WTC11 (cell line): Measurements from ENCODE around the gene LRRC74B. TPM values are rescaled to one million over a fixed set of nuclear protein-coding genes. Genes with fewer than 3 reads are reported as not detected.
"Not testable (repeated sequence)": the region's sequence is repeated elsewhere in the genome, so short reads cannot be mapped to it uniquely, and the experiment has no call there.

Experiments used
- ATAC-seq: fragments of 200-7000 bp; cut with Tn5 transposase; 2 replicates; pipeline ENCODE4 v1.10.0; 2021; ENCODE audit warnings: mild to moderate bottlenecking, moderate library complexity
- CTCF ChIA-PET: fragments of 300-600 bp; sonication (Branson Sonifier 250); formaldehyde crosslinking; loops from one replicate; lab custom pipeline; 2021; ENCODE audit warnings: antibody characterized with exemption; lab: Charles Lee
- POLR2A ChIA-PET: fragments of 350-600 bp; sonication (Branson Sonifier 250); formaldehyde crosslinking; loops from one replicate; lab custom pipeline; 2021; ENCODE audit warnings: antibody characterized with exemption; lab: Charles Lee
- DNase-seq: peaks from one replicate; pipeline ENCODE4 v3.0.0; 2021; ENCODE audit warnings: low spot score
- H3K27ac Mint-ChIP-seq: 2 replicates; pipeline ENCODE4 v1.8.0; 2021; ENCODE audit warnings: mixed read lengths
- H3K27me3 Mint-ChIP-seq: 2 replicates; pipeline ENCODE4 v1.8.0; 2021; ENCODE audit warnings: low read depth, mild to moderate bottlenecking, moderate library complexity, mixed read lengths
- H3K36me3 Mint-ChIP-seq: 2 replicates; pipeline ENCODE4 v1.8.0; 2021; ENCODE audit warnings: mixed read lengths
- H3K4me1 Mint-ChIP-seq: 2 replicates; pipeline ENCODE4 v1.8.0; 2022; ENCODE audit warnings: mixed read lengths
- H3K4me3 Mint-ChIP-seq: 2 replicates; pipeline ENCODE4 v1.8.0; 2021; ENCODE audit warnings: mild to moderate bottlenecking, moderate library complexity, mixed read lengths
- H3K9me3 Mint-ChIP-seq: 2 replicates; pipeline ENCODE4 v1.8.0; 2021; ENCODE audit warnings: mixed read lengths
- CREB1 ChIP-seq: sonication (generic); formaldehyde crosslinking; IDR thresholded peaks from 2 replicates; pipeline ENCODE4 v1.8.0; 2023; ENCODE audit warnings: mild to moderate bottlenecking, missing genetic modification reagents
- CREM ChIP-seq: sonication (generic); formaldehyde crosslinking; IDR thresholded peaks from 2 replicates; pipeline ENCODE4 v1.8.1; 2022; ENCODE audit warnings: mild to moderate bottlenecking, missing genetic modification reagents, moderate library complexity
- ELF4 ChIP-seq: sonication (generic); formaldehyde crosslinking; IDR thresholded peaks from 2 replicates; pipeline ENCODE4 v1.8.1; 2022; ENCODE audit warnings: low read depth, mild to moderate bottlenecking, moderate library complexity, missing genetic modification reagents
- ESRRA ChIP-seq: sonication (generic); formaldehyde crosslinking; IDR thresholded peaks from 2 replicates; pipeline ENCODE4 v1.8.1; 2022; ENCODE audit warnings: mild to moderate bottlenecking, missing genetic modification reagents, borderline replicate concordance
- GRHL2 ChIP-seq: fragments of 250-450 bp; sonication (Bioruptor Pico); IDR thresholded peaks from 2 replicates; pipeline ENCODE4 v1.8.0; 2022; ENCODE audit warnings: mild to moderate bottlenecking, moderate library complexity; ENCODE audit not compliant: insufficient replicate concordance, severe bottlenecking
- GTF2I ChIP-seq: fragments of 250-450 bp; sonication (Bioruptor Pico); conservative IDR thresholded peaks from 2 replicates; pipeline ENCODE4 v1.4.0; 2021; ENCODE audit warnings: mild to moderate bottlenecking
- RORB ChIP-seq: fragments of 250-450 bp; sonication (Bioruptor Pico); IDR thresholded peaks from 2 replicates; pipeline ENCODE4 v1.9.0; 2021; ENCODE audit warnings: mild to moderate bottlenecking
- SOX15 ChIP-seq: fragments of 250-450 bp; sonication (Bioruptor Pico); IDR thresholded peaks from 2 replicates; pipeline ENCODE4 v1.9.0; 2021; ENCODE audit warnings: mild to moderate bottlenecking
- ZNF138 ChIP-seq: sonication (generic); formaldehyde crosslinking; conservative IDR thresholded peaks from 2 replicates; pipeline ENCODE4 v1.8.1; 2022; ENCODE audit warnings: mild to moderate bottlenecking, moderate library complexity, missing genetic modification reagents
- ZNF232 ChIP-seq: sonication (generic); formaldehyde crosslinking; IDR thresholded peaks from 2 replicates; pipeline ENCODE4 v1.8.0; 2022; ENCODE audit warnings: mild to moderate bottlenecking, missing genetic modification reagents
- ZNF317 ChIP-seq: sonication (generic); formaldehyde crosslinking; IDR thresholded peaks from 2 replicates; pipeline ENCODE4 v1.8.1; 2023; ENCODE audit warnings: low read depth, mild to moderate bottlenecking, moderate library complexity, missing genetic modification reagents, borderline replicate concordance
- ZNF423 ChIP-seq: fragments of 250-450 bp; sonication (Bioruptor Pico); IDR thresholded peaks from 2 replicates; pipeline ENCODE4 v2.1.2; 2022; ENCODE audit warnings: mild to moderate bottlenecking, moderate library complexity
- ZNF671 ChIP-seq: fragments of 250-450 bp; sonication (Bioruptor Pico); IDR thresholded peaks from 2 replicates; pipeline ENCODE4 v1.8.0; 2021; ENCODE audit warnings: mild to moderate bottlenecking
- total RNA-seq: library from RNA; stranded (reverse); gene quantifications from 3 replicates; pipeline ENCODE4 v1.2.3, GENCODE V29; 2021
- TF ChIP-seq, protein P1 (sequence below): sonication (generic); formaldehyde crosslinking; IDR thresholded peaks from 2 replicates; pipeline ENCODE4 v1.8.1; 2022; ENCODE audit warnings: low read depth, mild to moderate bottlenecking, moderate library complexity, missing genetic modification reagents, borderline replicate concordance
- TF ChIP-seq, protein P2 (sequence below): sonication (generic); formaldehyde crosslinking; IDR thresholded peaks from 2 replicates; pipeline ENCODE4 v1.8.1; 2022; ENCODE audit warnings: mild to moderate bottlenecking, missing genetic modification reagents, moderate library complexity, borderline replicate concordance
- TF ChIP-seq, protein P3 (sequence below): sonication (generic); formaldehyde crosslinking; IDR thresholded peaks from 2 replicates; pipeline ENCODE4 v1.8.0; 2022; ENCODE audit warnings: missing genetic modification reagents
- TF ChIP-seq, protein P4 (sequence below): fragments of 250-450 bp; sonication (Bioruptor Pico); IDR thresholded peaks from 2 replicates; pipeline ENCODE4 v1.9.0; 2021; ENCODE audit warnings: mild to moderate bottlenecking
- TF ChIP-seq, protein P5 (sequence below): sonication (generic); formaldehyde crosslinking; conservative IDR thresholded peaks from 2 replicates; pipeline ENCODE4 v1.8.1; 2023; ENCODE audit warnings: mild to moderate bottlenecking, low read depth, missing genetic modification reagents, moderate library complexity

The LRRC74B gene
- total RNA-seq, 1 experiment from 2014 or later = not detected

DNA sequence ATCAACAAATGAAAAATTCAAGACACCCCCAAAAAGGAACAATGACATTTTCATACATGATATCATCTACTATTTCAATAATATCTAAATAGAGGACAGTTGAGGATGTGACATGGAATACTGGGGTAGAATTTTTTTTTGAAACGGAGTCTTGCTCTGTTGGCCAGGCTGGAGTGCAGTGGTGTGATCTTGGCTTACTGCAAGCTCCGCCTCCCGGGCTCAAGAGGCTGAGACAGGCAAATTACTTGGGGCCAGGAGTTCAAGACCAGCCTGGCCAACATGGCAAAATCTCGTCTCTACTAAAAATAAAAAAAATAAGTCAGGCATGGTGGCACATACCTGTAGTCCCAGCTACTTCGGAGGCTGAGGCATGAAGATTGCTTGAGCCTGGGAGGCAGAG is 41.4 kb downstream of the LRRC74B start (continued):
- TF ChIP-seq, protein P1, sequence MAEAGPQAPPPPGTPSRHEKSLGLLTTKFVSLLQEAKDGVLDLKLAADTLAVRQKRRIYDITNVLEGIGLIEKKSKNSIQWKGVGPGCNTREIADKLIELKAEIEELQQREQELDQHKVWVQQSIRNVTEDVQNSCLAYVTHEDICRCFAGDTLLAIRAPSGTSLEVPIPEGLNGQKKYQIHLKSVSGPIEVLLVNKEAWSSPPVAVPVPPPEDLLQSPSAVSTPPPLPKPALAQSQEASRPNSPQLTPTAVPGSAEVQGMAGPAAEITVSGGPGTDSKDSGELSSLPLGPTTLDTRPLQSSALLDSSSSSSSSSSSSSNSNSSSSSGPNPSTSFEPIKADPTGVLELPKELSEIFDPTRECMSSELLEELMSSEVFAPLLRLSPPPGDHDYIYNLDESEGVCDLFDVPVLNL (CRISPR knock-in tag) = no peak
- no peak for TF ChIP-seq ZNF232 (CRISPR knock-in tag)
- TF ChIP-seq ZNF671 (CRISPR knock-in tag) = no peak
- TF ChIP-seq, protein P2, sequence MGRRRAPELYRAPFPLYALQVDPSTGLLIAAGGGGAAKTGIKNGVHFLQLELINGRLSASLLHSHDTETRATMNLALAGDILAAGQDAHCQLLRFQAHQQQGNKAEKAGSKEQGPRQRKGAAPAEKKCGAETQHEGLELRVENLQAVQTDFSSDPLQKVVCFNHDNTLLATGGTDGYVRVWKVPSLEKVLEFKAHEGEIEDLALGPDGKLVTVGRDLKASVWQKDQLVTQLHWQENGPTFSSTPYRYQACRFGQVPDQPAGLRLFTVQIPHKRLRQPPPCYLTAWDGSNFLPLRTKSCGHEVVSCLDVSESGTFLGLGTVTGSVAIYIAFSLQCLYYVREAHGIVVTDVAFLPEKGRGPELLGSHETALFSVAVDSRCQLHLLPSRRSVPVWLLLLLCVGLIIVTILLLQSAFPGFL (CRISPR knock-in tag) = no peak
- no peak for TF ChIP-seq CREM (CRISPR knock-in tag)
- no peak for TF ChIP-seq GRHL2 (CRISPR knock-in tag)
- no peak for TF ChIP-seq ZNF317
- no peak for TF ChIP-seq RORB
- TF ChIP-seq, protein P3, sequence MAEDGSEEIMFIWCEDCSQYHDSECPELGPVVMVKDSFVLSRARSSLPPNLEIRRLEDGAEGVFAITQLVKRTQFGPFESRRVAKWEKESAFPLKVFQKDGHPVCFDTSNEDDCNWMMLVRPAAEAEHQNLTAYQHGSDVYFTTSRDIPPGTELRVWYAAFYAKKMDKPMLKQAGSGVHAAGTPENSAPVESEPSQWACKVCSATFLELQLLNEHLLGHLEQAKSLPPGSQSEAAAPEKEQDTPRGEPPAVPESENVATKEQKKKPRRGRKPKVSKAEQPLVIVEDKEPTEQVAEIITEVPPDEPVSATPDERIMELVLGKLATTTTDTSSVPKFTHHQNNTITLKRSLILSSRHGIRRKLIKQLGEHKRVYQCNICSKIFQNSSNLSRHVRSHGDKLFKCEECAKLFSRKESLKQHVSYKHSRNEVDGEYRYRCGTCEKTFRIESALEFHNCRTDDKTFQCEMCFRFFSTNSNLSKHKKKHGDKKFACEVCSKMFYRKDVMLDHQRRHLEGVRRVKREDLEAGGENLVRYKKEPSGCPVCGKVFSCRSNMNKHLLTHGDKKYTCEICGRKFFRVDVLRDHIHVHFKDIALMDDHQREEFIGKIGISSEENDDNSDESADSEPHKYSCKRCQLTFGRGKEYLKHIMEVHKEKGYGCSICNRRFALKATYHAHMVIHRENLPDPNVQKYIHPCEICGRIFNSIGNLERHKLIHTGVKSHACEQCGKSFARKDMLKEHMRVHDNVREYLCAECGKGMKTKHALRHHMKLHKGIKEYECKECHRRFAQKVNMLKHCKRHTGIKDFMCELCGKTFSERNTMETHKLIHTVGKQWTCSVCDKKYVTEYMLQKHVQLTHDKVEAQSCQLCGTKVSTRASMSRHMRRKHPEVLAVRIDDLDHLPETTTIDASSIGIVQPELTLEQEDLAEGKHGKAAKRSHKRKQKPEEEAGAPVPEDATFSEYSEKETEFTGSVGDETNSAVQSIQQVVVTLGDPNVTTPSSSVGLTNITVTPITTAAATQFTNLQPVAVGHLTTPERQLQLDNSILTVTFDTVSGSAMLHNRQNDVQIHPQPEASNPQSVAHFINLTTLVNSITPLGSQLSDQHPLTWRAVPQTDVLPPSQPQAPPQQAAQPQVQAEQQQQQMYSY (CRISPR knock-in tag) = no peak
- no peak for TF ChIP-seq ZNF423
- no peak for TF ChIP-seq GTF2I (CRISPR knock-in tag)

DNA sequence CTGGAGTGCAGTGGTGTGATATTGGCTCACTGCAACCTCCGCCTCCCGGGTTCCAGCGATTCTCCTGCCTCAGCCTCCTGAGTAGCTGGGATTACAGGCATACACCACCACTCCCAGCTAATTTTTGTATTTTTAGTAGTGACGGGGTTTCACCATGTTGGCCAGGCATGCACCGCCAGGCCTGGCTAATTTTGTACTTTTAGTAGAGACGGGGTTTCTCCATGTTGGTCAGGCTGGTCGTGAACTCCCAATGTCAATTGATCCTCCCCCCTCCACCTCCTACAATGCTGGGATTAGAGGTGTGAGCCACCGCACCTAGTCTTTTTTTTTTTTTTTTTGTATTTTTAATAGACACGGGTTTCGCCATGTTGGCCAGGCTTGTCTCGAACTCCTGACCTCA is 42.2 kb downstream of the LRRC74B start:
- ATAC-seq, POLR2A ChIA-PET, H3K27ac Mint-ChIP-seq: not testable (repeated sequence)

DNA sequence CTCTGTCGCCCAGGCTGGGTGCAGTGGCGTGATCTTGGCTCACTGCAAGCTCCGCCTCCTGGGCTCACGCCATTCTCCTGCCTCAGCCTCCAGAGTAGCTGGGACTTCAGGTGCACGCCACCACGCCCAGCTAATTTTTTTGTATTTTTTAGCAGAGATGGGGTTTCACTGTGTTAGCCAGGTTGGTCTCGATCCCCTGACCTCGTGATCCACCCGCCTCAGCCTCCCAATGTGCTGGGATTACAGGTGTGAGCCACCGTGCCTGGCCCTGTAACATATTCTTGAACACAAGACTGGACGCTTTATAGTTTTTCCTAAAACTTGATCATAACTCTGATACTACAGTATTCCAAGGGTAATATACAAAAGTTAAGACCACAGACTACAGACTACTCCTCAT is 45.5 kb downstream of the LRRC74B start:
- H3K36me3 Mint-ChIP-seq, H3K4me3 Mint-ChIP-seq, H3K9me3 Mint-ChIP-seq, DNase-seq, H3K4me1 Mint-ChIP-seq, H3K27me3 Mint-ChIP-seq, H3K27ac Mint-ChIP-seq, ATAC-seq, POLR2A ChIA-PET: not testable (repeated sequence)
- CTCF ChIA-PET = interaction anchor here (5.4 kb wide), 1 partner anchor 11 kb away, joined by 27 read pairs; no protein-coding TSS in a partner anchor

More for the DNA sequence above, 42.2 kb downstream of the LRRC74B start:
- H3K4me3 Mint-ChIP-seq, H3K36me3 Mint-ChIP-seq, DNase-seq, H3K4me1 Mint-ChIP-seq, H3K9me3 Mint-ChIP-seq, H3K27me3 Mint-ChIP-seq: not testable (repeated sequence)
- CTCF ChIA-PET = interaction anchor here (0.7 to 5.4 kb wide), 3 partner anchors 15 to 67 kb away, joined by 3 to 27 read pairs (median 3); no protein-coding TSS in a partner anchor

DNA sequence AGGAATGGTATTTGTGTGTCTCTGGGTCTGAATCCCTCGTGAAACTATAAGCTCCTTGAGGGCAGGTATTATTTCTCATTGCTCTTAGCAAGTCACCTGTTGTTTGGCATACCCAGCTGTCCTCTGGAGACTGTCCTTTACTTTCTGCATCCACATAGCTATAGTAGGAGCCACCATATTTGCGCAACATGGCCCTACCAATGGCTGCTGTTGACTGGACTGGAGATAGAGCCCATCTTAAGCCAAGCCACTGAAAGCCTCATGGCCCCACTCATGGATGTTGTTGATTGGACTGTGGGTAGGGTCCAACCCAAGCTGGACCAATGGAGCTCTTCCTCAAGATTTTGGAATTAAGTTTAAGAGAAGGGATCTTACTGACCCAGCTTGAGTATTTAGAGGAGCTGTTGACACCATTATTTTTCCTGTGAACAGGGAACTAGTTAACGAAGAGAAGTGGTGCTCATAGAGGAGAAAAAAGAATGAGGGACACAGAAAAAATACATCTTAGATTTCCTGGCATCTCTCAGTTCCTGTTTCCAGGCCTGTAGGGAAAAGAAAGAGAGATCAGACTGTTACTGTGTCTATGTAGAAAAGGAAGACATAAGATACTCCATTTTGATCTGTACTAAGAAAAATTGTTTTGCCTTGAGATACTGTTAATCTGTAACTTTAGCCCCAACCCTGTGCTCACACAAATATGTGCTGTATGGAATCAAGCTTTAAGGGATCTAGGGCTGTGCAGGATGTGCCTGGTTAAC is 47.2 kb downstream of the LRRC74B start:
- H3K27me3 Mint-ChIP-seq = no peaks in the 10 kb centered on the region
- H3K9me3 Mint-ChIP-seq = 0 out of 2 replicates have a peak, but pooled peaks cover under 1% of the 10 kb centered on the region
- H3K4me1 Mint-ChIP-seq = no peaks in the 10 kb centered on the region
- no peak overlapping the region for H3K4me3 Mint-ChIP-seq
- ATAC-seq (no peak), DNase-seq (no peak)
- ChIA-PET CTCF (interaction anchor here (5.4 kb wide), 1 partner anchor 9 kb away, joined by 27 read pairs; no protein-coding TSS in a partner anchor), POLR2A (no interaction called here)
- no peak overlapping the region for H3K27ac Mint-ChIP-seq
- no peaks in the 10 kb centered on the region for H3K36me3 Mint-ChIP-seq
- no peak for TF ChIP-seq CREB1
- TF ChIP-seq ELF4 (CRISPR knock-in tag) = no peak
- no peak for TF ChIP-seq SOX15 (CRISPR knock-in tag)
- TF ChIP-seq, protein P4, sequence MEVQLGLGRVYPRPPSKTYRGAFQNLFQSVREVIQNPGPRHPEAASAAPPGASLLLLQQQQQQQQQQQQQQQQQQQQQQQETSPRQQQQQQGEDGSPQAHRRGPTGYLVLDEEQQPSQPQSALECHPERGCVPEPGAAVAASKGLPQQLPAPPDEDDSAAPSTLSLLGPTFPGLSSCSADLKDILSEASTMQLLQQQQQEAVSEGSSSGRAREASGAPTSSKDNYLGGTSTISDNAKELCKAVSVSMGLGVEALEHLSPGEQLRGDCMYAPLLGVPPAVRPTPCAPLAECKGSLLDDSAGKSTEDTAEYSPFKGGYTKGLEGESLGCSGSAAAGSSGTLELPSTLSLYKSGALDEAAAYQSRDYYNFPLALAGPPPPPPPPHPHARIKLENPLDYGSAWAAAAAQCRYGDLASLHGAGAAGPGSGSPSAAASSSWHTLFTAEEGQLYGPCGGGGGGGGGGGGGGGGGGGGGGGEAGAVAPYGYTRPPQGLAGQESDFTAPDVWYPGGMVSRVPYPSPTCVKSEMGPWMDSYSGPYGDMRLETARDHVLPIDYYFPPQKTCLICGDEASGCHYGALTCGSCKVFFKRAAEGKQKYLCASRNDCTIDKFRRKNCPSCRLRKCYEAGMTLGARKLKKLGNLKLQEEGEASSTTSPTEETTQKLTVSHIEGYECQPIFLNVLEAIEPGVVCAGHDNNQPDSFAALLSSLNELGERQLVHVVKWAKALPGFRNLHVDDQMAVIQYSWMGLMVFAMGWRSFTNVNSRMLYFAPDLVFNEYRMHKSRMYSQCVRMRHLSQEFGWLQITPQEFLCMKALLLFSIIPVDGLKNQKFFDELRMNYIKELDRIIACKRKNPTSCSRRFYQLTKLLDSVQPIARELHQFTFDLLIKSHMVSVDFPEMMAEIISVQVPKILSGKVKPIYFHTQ = no peak
- no peak for TF ChIP-seq ZNF138 (CRISPR knock-in tag)
- TF ChIP-seq, protein P5, sequence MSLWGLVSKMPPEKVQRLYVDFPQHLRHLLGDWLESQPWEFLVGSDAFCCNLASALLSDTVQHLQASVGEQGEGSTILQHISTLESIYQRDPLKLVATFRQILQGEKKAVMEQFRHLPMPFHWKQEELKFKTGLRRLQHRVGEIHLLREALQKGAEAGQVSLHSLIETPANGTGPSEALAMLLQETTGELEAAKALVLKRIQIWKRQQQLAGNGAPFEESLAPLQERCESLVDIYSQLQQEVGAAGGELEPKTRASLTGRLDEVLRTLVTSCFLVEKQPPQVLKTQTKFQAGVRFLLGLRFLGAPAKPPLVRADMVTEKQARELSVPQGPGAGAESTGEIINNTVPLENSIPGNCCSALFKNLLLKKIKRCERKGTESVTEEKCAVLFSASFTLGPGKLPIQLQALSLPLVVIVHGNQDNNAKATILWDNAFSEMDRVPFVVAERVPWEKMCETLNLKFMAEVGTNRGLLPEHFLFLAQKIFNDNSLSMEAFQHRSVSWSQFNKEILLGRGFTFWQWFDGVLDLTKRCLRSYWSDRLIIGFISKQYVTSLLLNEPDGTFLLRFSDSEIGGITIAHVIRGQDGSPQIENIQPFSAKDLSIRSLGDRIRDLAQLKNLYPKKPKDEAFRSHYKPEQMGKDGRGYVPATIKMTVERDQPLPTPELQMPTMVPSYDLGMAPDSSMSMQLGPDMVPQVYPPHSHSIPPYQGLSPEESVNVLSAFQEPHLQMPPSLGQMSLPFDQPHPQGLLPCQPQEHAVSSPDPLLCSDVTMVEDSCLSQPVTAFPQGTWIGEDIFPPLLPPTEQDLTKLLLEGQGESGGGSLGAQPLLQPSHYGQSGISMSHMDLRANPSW (CRISPR knock-in tag) = no peak
- no peak for TF ChIP-seq ESRRA (CRISPR knock-in tag)
